K562 (cell line): ENCODE results near the gene PPP1R13L.

ENCODE experiments used
- ATF2 ChIP-seq: sonication (generic); formaldehyde crosslinking; IDR thresholded peaks from 2 replicates; pipeline ENCODE4 v1.8.1; 2022; ENCODE audit warnings: missing genetic modification reagents
- EZH2 ChIP-seq: IDR thresholded peaks from 2 replicates; pipeline ENCODE4 v1.6.1; 2012; ENCODE audit warnings: low read depth, mild to moderate bottlenecking, inconsistent platforms, low read length, borderline replicate concordance
- MAFK ChIP-seq: IDR thresholded peaks from 2 replicates; pipeline ENCODE4 v1.6.1; 2011; ENCODE audit warnings: low read length, improper control_type of control experiment
- POLR2A ChIP-seq: fragments of 450-650 bp; conservative IDR thresholded peaks from 2 replicates; pipeline ENCODE4 v1.6.1; 2016
- RBBP5 ChIP-seq: fragments of 200-600 bp; sonication (generic); IDR thresholded peaks from 2 replicates; pipeline ENCODE4 v1.6.1; 2012; ENCODE audit warnings: borderline replicate concordance, mild to moderate bottlenecking, low read length, control low read depth, inconsistent platforms; ENCODE audit not compliant: insufficient read depth, poor library complexity, severe bottlenecking
- REST ChIP-seq, 2 experiments: fragments of 450-650 bp; formaldehyde crosslinking in 1 of 2; IDR thresholded peaks; 2 replicates each; pipeline versions ENCODE4 v1.4.0 to v1.6.1; 2014 to 2020; ENCODE audit warnings: mild to moderate bottlenecking in 2 of 2, borderline replicate concordance in 1 of 2, low read depth in 1 of 2
- SLC30A9 ChIP-seq: fragments of 250-450 bp; sonication (Bioruptor Pico); IDR thresholded peaks from 2 replicates; pipeline ENCODE4 v1.8.0; 2022; ENCODE audit warnings: mild to moderate bottlenecking, moderate library complexity
- SMC3 ChIP-seq: conservative IDR thresholded peaks from 2 replicates; pipeline ENCODE4 v1.6.1; 2011; ENCODE audit warnings: low read depth, low read length, improper control_type of control experiment; ENCODE audit not compliant: insufficient read depth
- THAP7 ChIP-seq: fragments of 250-450 bp; sonication (Bioruptor Pico); IDR thresholded peaks from 2 replicates; pipeline ENCODE4 v1.5.0; 2021
- ZBTB33 ChIP-seq: sonication (generic); formaldehyde crosslinking; IDR thresholded peaks from 2 replicates; pipeline ENCODE4 v1.8.1; 2023; ENCODE audit warnings: mild to moderate bottlenecking, missing genetic modification reagents
- ZC3H4 ChIP-seq: sonication (generic); formaldehyde crosslinking; IDR thresholded peaks from 2 replicates; pipeline ENCODE4 v1.9.0; 2021; ENCODE audit warnings: missing genetic modification reagents, borderline replicate concordance
- ZNF174 ChIP-seq: fragments of 250-450 bp; sonication (Bioruptor Pico); IDR thresholded peaks from 2 replicates; pipeline ENCODE4 v1.4.0; 2020; ENCODE audit warnings: mild to moderate bottlenecking

- no peak for TF ChIP-seq SMC3
- TF ChIP-seq ATF2 (CRISPR knock-in tag): no peak
- TF ChIP-seq ZNF174: no peak
- TF ChIP-seq POLR2A: no peak
- no peak for TF ChIP-seq REST (IDR thresholded peaks at IDR 0.05; ENCODE audit: borderline replicate concordance)
- no peak for TF ChIP-seq REST (CRISPR knock-in tag; IDR thresholded peaks at IDR 0.05; ENCODE audit: low read depth)
- TF ChIP-seq SLC30A9 (CRISPR knock-in tag): no peak
- no peak for TF ChIP-seq THAP7 (CRISPR knock-in tag)
- TF ChIP-seq ZBTB33: 0 out of 2 replicates have a peak, but pooled peaks have one; percentile 16
- no peak for TF ChIP-seq MAFK
- no peak for TF ChIP-seq ZC3H4 (CRISPR knock-in tag)
- no peak for TF ChIP-seq RBBP5
- TF ChIP-seq EZH2: no peak
Observed at GRCh38 chr19:45442408-45442777, 37.5 kb upstream of the PPP1R13L start.
